CD14-positive monocyte (primary cell): ENCODE results near the gene GPA33. TPM values are rescaled to one million over a fixed set of nuclear protein-coding genes. Genes with fewer than 3 reads are reported as not detected.

Source experiments
- DNase-seq, 3 donors: peaks; one replicate each; pipeline ENCODE4 v3.0.0-alpha.2; 2011 to 2022
- H2AFZ ChIP-seq: 2 replicates; pipeline ENCODE4 v1.6.0; 2012; ENCODE audit warnings: mild to moderate bottlenecking, low read depth, low read length, inconsistent platforms; ENCODE audit not compliant: insufficient read depth, poor library complexity, severe bottlenecking
- H3K27ac ChIP-seq, 2 donors: 1 replicate in 1 of 2; 2 replicates in 1 of 2; pipeline ENCODE4 v1.5.1; 2012 to 2013; ENCODE audit warnings: low read length in 2 of 2, control low read depth in 1 of 2, inconsistent platforms in 1 of 2, low read depth in 1 of 2, mild to moderate bottlenecking in 1 of 2
- H3K27me3 ChIP-seq, 2 donors: one replicate each; pipeline versions ENCODE4 v1.6.0 to v1.6.1; 2011 to 2013; ENCODE audit warnings: low read length in 2 of 2; ENCODE audit not compliant: control insufficient read depth in 2 of 2, insufficient read depth in 2 of 2
- H3K36me3 ChIP-seq, 2 donors: replicated peaks in 1 of 2; 1 replicate in 1 of 2; 2 replicates in 1 of 2; pipeline versions ENCODE4 v1.5.1 to v1.6.1; 2012 to 2013; ENCODE audit warnings: low read length in 2 of 2, control low read depth in 1 of 2, inconsistent platforms in 1 of 2, mild to moderate bottlenecking in 1 of 2; ENCODE audit not compliant: insufficient read depth in 2 of 2, control insufficient read depth in 1 of 2
- H3K4me1 ChIP-seq, 2 donors: 1 replicate in 1 of 2; 2 replicates in 1 of 2; pipeline versions ENCODE4 v1.5.1 to v1.6.1; 2012 to 2013; ENCODE audit warnings: low read length in 2 of 2, control low read depth in 1 of 2, inconsistent platforms in 1 of 2, mild to moderate bottlenecking in 1 of 2, moderate library complexity in 1 of 2; ENCODE audit not compliant: insufficient read depth in 2 of 2, control insufficient read depth in 1 of 2
- H3K4me2 ChIP-seq: replicated peaks from 2 replicates; pipeline ENCODE3; 2012; ENCODE audit warnings: low read length, moderate library complexity, mild to moderate bottlenecking; ENCODE audit not compliant: poor library complexity, severe bottlenecking; ENCODE audit errors: extremely low read depth
- H3K4me3 ChIP-seq, 3 experiments: fragments of 200-600 bp in 1 of 3; sonication (generic) in 1 of 3; replicated peaks in 1 of 3; 1 replicate in 2 of 3; 2 replicates in 1 of 3; pipeline ENCODE4 v1.5.1; 2011 to 2013; ENCODE audit warnings: low read length in 3 of 3, mild to moderate bottlenecking in 3 of 3, control low read depth in 2 of 3, low read depth in 2 of 3, inconsistent platforms in 1 of 3, moderate library complexity in 1 of 3
- H3K79me2 ChIP-seq: 2 replicates; pipeline ENCODE4 v1.6.0; 2012; ENCODE audit warnings: mild to moderate bottlenecking, control low read depth, inconsistent platforms, low read length, moderate library complexity; ENCODE audit not compliant: insufficient read depth
- H3K9ac ChIP-seq: 2 replicates; pipeline ENCODE4 v1.6.0; 2017; ENCODE audit warnings: low read length, mild to moderate bottlenecking; ENCODE audit not compliant: insufficient read depth, poor library complexity, severe bottlenecking
- H3K9me3 ChIP-seq, 2 donors: replicated peaks in 1 of 2; 1 replicate in 1 of 2; 2 replicates in 1 of 2; pipeline versions ENCODE4 v1.5.1 to v1.6.1; 2012 to 2013; ENCODE audit warnings: low read length in 2 of 2, control low read depth in 1 of 2; ENCODE audit not compliant: control insufficient read depth in 1 of 2, insufficient read depth in 1 of 2
- H4K20me1 ChIP-seq: 2 replicates; pipeline ENCODE4 v1.6.0; 2012; ENCODE audit warnings: mild to moderate bottlenecking, low read length, control low read depth, moderate library complexity; ENCODE audit not compliant: insufficient read depth
- H3K27ac Mint-ChIP-seq, 7 donors: one replicate each; pipeline ENCODE4 v1.8.0; 2020; ENCODE audit warnings: mild to moderate bottlenecking in 7 of 7, mixed read lengths in 7 of 7, moderate library complexity in 6 of 7, inconsistent platforms in 2 of 7
- H3K27me3 Mint-ChIP-seq, 3 donors: one replicate each; pipeline ENCODE4 v1.8.0; 2021 to 2022; ENCODE audit warnings: low read depth in 3 of 3, mild to moderate bottlenecking in 3 of 3, mixed read lengths in 3 of 3, moderate library complexity in 3 of 3, inconsistent platforms in 1 of 3
- H3K36me3 Mint-ChIP-seq, 2 donors: one replicate each; pipeline ENCODE4 v1.8.0; 2020; ENCODE audit warnings: mixed read lengths in 2 of 2, inconsistent platforms in 1 of 2, mild to moderate bottlenecking in 1 of 2
- H3K4me1 Mint-ChIP-seq: one replicate; pipeline ENCODE4 v1.8.0; 2020; ENCODE audit warnings: mild to moderate bottlenecking, mixed read lengths
- H3K4me3 Mint-ChIP-seq, 2 donors: one replicate each; pipeline ENCODE4 v1.8.0; 2020; ENCODE audit warnings: mild to moderate bottlenecking in 2 of 2, mixed read lengths in 2 of 2, moderate library complexity in 1 of 2
- H3K9me3 Mint-ChIP-seq, 7 donors: one replicate each; pipeline ENCODE4 v1.8.0; 2020 to 2022; ENCODE audit warnings: mixed read lengths in 7 of 7, mild to moderate bottlenecking in 6 of 7, moderate library complexity in 6 of 7, inconsistent platforms in 2 of 7
- CTCF ChIP-seq: fragments of 200-600 bp; IDR thresholded peaks from one replicate; pipeline ENCODE4 v1.8.0; 2022; ENCODE audit warnings: antibody characterized with exemption, mild to moderate bottlenecking
- WGBS: methylation state at CpG from one replicate; pipeline ENCODE4 v1.1.5; 2013; ENCODE audit warnings: missing lambda C conversion rate; ENCODE audit not compliant: insufficient coverage; 5-methylcytosine and 5-hydroxymethylcytosine counted together
- intact Hi-C, 2 donors: fragments of 100-400 bp; cut with micrococcal nuclease; formaldehyde crosslinking; loops; one replicate each; pipeline versions ENCODE4 v1.15.0 to v1.15.1; 2023
- polyA plus RNA-seq, 3 donors: library from polyadenylated mRNA; depleted of rRNA in 1 of 3; unstranded in 2 of 3; stranded (reverse) in 1 of 3; fragments of 300-500 nt in 2 of 3; fragments of >200 nt in 1 of 3; fragmentation: Illumina TruSeq in 2 of 3; gene quantifications; 1 replicate in 2 of 3; 2 replicates in 1 of 3; pipeline ENCODE4 v1.2.3, GENCODE V29; 2012 to 2021

Gene GPA33
- polyA plus RNA-seq, 3 donors, result 0.84 to 1.8 (median 1.8) TPM

- Histone ChIP-seq H3K27me3 (no peaks in the 10 kb centered on the region), H3K4me1 (peaks cover 24 to 26% of the 10 kb centered on the region in 2 donors), H3K36me3 (no peaks in the 10 kb centered on the region), H2AFZ (peak overlapping the region; percentile 57), H3K4me2 (peak overlapping the region; percentile 71), H3K27ac (no peak overlapping the region), H3K79me2 (no peaks in the 10 kb centered on the region), H3K9me3 (no peaks in the 10 kb centered on the region), H4K20me1 (no peaks in the 10 kb centered on the region), H3K9ac (no peak overlapping the region), H3K4me3 (peak overlapping the region in 2 of 3 experiments; percentile 10 to 57)
- Mint-ChIP-seq H3K27me3 (no peaks in the 10 kb centered on the region), H3K4me3 (peak overlapping the region; percentile 7 to 85), H3K4me1 (peaks cover 28% of the 10 kb centered on the region), H3K36me3 (no peaks in the 10 kb centered on the region), H3K9me3 (no peaks in the 10 kb centered on the region), H3K27ac (peak overlapping the region in 2 of 7 donors; percentile 64 to 66)
- no peak for TF ChIP-seq CTCF
- intact Hi-C loops, result no loop called here
- 0% methylated on average over 4 of the region's 6 CpGs for WGBS
- no peak for DNase-seq
Measured at GRCh38 chr1:167104256-167104633, 14.1 kb upstream of the GPA33 start.

GRCh38 chr1:167102906-167103573 lies 12.9 kb upstream of the GPA33 start:
- Mint-ChIP-seq H3K27ac (no peak overlapping the region), H3K4me3 (no peak overlapping the region), H3K27me3 (no peaks in the 10 kb centered on the region), H3K4me1 (peaks cover 26% of the 10 kb centered on the region), H3K36me3 (no peaks in the 10 kb centered on the region), H3K9me3 (no peaks in the 10 kb centered on the region)
- Histone ChIP-seq H3K9ac (no peak overlapping the region), H3K27me3 (no peaks in the 10 kb centered on the region), H3K27ac (no peak overlapping the region), H3K9me3 (no peaks in the 10 kb centered on the region), H3K4me2 (no peak overlapping the region), H4K20me1 (no peaks in the 10 kb centered on the region), H3K79me2 (no peaks in the 10 kb centered on the region), H3K4me3 (no peak overlapping the region), H3K36me3 (no peaks in the 10 kb centered on the region), H2AFZ (no peak overlapping the region), H3K4me1 (peaks cover 24 to 26% of the 10 kb centered on the region in 2 donors)
- no peak for DNase-seq
- no peak for TF ChIP-seq CTCF
- intact Hi-C loops, result no loop called here
- 94% methylated on average over 5 of the region's 5 CpGs for WGBS
